ENCODE data around the gene PPP1R26.

GRCh38 chr9:135480071-135480939 lies 723 bp downstream of the PPP1R26 start:
- TF ChIP-seq, protein P1, sequence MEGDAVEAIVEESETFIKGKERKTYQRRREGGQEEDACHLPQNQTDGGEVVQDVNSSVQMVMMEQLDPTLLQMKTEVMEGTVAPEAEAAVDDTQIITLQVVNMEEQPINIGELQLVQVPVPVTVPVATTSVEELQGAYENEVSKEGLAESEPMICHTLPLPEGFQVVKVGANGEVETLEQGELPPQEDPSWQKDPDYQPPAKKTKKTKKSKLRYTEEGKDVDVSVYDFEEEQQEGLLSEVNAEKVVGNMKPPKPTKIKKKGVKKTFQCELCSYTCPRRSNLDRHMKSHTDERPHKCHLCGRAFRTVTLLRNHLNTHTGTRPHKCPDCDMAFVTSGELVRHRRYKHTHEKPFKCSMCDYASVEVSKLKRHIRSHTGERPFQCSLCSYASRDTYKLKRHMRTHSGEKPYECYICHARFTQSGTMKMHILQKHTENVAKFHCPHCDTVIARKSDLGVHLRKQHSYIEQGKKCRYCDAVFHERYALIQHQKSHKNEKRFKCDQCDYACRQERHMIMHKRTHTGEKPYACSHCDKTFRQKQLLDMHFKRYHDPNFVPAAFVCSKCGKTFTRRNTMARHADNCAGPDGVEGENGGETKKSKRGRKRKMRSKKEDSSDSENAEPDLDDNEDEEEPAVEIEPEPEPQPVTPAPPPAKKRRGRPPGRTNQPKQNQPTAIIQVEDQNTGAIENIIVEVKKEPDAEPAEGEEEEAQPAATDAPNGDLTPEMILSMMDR (IDR thresholded peaks at IDR 0.05), result no peak
- TF ChIP-seq EZH2 (IDR thresholded peaks at IDR 0.05), result no peak
- no peak for TF ChIP-seq EZH2phosphoT487 (IDR thresholded peaks at IDR 0.05)
